ENCODE data around the gene N4BP2L1. TPM values are rescaled to one million over a fixed set of nuclear protein-coding genes. Genes with fewer than 3 reads are reported as not detected.

N4BP2L1 gene
- total RNA-seq, 2 donors from 2014 or later: 4.0 to 10.3 TPM

DNA sequence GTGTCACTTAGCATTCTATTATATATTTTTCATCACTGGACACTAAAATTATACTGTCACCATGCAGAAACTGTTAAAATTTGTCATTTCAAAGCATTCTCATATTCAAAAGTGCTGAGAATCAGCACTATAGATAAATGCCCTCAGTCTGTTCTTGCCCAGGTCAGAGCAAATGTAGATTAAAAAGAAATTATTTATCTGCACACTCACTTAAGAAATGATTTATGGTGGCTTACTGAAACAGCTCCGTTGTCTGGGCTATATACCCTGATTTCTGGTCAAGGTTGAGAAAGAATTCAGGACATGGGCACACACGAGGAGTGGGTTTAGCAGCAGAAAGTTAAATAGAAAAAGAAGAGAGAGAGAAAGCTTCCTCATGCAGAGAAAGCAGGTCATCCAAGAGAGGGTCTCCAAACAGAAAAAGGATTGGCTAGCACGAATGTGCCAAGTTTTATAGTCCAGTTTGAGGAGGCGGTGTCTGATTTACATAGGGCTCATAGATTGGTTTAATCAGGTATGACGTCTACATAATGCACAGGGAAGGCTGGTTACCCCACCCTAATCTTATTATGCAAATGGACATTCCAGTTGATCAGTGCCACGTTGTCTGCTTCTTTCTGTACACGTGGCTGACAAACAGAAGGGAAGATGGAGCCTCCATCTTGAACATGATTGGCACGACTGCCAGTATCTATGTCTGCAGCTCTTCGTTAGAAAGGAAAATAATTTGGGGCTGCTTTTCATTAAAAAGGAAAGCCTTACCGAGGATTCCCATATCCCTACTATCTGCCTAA, 47.3 kb upstream of the N4BP2L1 start:
- Mint-ChIP-seq H3K27ac (no peak overlapping the region), H3K9me3 (no peaks in the 10 kb centered on the region), H3K27me3 (ENCODE audit: insufficient read depth) (no peaks in the 10 kb centered on the region), H3K4me1 (peaks cover 10% of the 10 kb centered on the region), H3K36me3 (ENCODE audit: low read depth) (no peaks in the 10 kb centered on the region), H3K4me3 (no peak overlapping the region)
- no peak for DNase-seq
- Histone ChIP-seq H3K4me1 (ENCODE audit: control insufficient read depth, insufficient read depth, low read length) (peaks cover 7% of the 10 kb centered on the region), H3K9me3 (ENCODE audit: control insufficient read depth, low read length) (no peaks in the 10 kb centered on the region), H3K27me3 (ENCODE audit: control insufficient read depth, insufficient read depth, low read length, poor library complexity, severe bottlenecking) (no peaks in the 10 kb centered on the region), H3K36me3 (ENCODE audit: control insufficient read depth, insufficient read depth, low read length) (no peaks in the 10 kb centered on the region), H3K27ac (ENCODE audit: low read depth, low read length) (no peak overlapping the region), H3K9ac (ENCODE audit: extremely low read depth, low read length, poor library complexity, severe bottlenecking) (no peak overlapping the region), H3K4me3 (ENCODE audit: low read length) (no peak overlapping the region)
- TF ChIP-seq, protein P1, sequence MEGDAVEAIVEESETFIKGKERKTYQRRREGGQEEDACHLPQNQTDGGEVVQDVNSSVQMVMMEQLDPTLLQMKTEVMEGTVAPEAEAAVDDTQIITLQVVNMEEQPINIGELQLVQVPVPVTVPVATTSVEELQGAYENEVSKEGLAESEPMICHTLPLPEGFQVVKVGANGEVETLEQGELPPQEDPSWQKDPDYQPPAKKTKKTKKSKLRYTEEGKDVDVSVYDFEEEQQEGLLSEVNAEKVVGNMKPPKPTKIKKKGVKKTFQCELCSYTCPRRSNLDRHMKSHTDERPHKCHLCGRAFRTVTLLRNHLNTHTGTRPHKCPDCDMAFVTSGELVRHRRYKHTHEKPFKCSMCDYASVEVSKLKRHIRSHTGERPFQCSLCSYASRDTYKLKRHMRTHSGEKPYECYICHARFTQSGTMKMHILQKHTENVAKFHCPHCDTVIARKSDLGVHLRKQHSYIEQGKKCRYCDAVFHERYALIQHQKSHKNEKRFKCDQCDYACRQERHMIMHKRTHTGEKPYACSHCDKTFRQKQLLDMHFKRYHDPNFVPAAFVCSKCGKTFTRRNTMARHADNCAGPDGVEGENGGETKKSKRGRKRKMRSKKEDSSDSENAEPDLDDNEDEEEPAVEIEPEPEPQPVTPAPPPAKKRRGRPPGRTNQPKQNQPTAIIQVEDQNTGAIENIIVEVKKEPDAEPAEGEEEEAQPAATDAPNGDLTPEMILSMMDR (conservative IDR thresholded peaks at IDR 0.05): no peak
- 88 to 93% methylated on average over 8 to 9 of the region's 10 CpGs for WGBS, 2 experiments (ENCODE audit: insufficient coverage in 1 of 2, insufficient read length in 1 of 2)

DNA sequence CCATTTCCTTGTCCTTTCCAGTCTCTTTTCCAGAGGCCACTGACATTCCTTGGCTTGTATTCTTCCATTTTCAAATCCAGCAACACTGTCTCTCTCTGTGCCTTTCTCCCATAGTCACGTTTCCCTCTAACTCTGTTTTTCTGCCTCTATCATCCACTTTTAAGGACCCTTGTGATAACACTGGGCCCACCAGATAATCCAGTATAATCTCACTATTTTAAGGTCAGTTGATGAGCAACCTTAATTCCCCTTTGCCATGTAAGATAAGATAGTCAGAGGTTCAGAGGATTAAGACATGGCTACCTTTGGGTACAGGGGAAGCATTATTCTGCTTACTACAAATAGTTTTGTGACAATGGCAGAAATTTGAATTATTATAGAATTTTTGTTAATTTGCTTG, 45.7 kb upstream of the N4BP2L1 start:
- Histone ChIP-seq H3K4me3 (ENCODE audit: low read length) (no peak overlapping the region), H3K27ac (ENCODE audit: low read depth, low read length) (no peak overlapping the region), H3K9ac (ENCODE audit: extremely low read depth, low read length, poor library complexity, severe bottlenecking) (no peak overlapping the region), H3K27me3 (ENCODE audit: control insufficient read depth, insufficient read depth, low read length, poor library complexity, severe bottlenecking) (no peaks in the 10 kb centered on the region), H3K4me1 (ENCODE audit: control insufficient read depth, insufficient read depth, low read length) (peaks cover 7% of the 10 kb centered on the region), H3K9me3 (ENCODE audit: control insufficient read depth, low read length) (no peaks in the 10 kb centered on the region), H3K36me3 (ENCODE audit: control insufficient read depth, insufficient read depth, low read length) (no peaks in the 10 kb centered on the region)
- no peak for DNase-seq
- TF ChIP-seq, protein P1 (conservative IDR thresholded peaks at IDR 0.05): no peak
- Mint-ChIP-seq H3K27ac (no peak overlapping the region), H3K27me3 (ENCODE audit: insufficient read depth) (no peaks in the 10 kb centered on the region), H3K36me3 (ENCODE audit: low read depth) (no peaks in the 10 kb centered on the region), H3K4me1 (peaks cover 10% of the 10 kb centered on the region), H3K9me3 (no peaks in the 10 kb centered on the region), H3K4me3 (no peak overlapping the region)
- WGBS, 2 experiments (ENCODE audit: insufficient coverage in 1 of 2, insufficient read length in 1 of 2): 83 to 84% methylated on average over 1 of the region's 1 CpG

DNA sequence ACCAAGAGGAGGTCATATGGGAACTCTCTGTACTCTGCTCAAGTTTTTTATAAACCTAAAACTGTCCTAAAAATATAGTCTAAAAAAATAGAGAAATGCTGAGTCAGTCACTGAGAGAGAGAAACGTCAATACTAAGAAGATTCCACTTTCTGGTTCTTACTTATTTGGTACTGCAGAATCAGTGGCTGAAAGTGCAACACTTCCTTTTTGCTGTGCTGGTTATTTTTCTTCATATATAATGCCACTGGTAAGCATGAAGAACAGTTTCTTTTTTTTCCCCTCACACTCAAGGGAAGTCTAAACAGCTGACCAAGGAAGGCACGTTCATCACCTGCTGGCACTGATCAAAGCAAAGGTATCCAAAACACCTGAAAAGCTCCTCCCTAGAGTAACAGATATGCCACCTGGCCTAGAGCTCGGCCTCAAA, 44.3 kb upstream of the N4BP2L1 start:
- H3K9ac ChIP-seq (ENCODE audit: extremely low read depth, low read length, poor library complexity, severe bottlenecking): no peak overlapping the region
- no peaks in the 10 kb centered on the region for H3K36me3 ChIP-seq (ENCODE audit: control insufficient read depth, insufficient read depth, low read length)
- H3K27ac ChIP-seq (ENCODE audit: low read depth, low read length): no peak overlapping the region
- Mint-ChIP-seq H3K27ac (no peak overlapping the region), H3K36me3 (ENCODE audit: low read depth) (no peaks in the 10 kb centered on the region), H3K27me3 (ENCODE audit: insufficient read depth) (no peaks in the 10 kb centered on the region), H3K9me3 (no peaks in the 10 kb centered on the region), H3K4me3 (no peak overlapping the region), H3K4me1 (peaks cover 10% of the 10 kb centered on the region)
- no peak for DNase-seq
- H3K9me3 ChIP-seq (ENCODE audit: control insufficient read depth, low read length): no peaks in the 10 kb centered on the region
- H3K27me3 ChIP-seq (ENCODE audit: control insufficient read depth, insufficient read depth, low read length, poor library complexity, severe bottlenecking): no peaks in the 10 kb centered on the region
- H3K4me3 ChIP-seq (ENCODE audit: low read length): no peak overlapping the region
- H3K4me1 ChIP-seq (ENCODE audit: control insufficient read depth, insufficient read depth, low read length): peaks cover 7% of the 10 kb centered on the region
- 80 to 84% methylated on average over 3 of the region's 3 CpGs for WGBS, 2 experiments (ENCODE audit: insufficient coverage in 1 of 2, insufficient read length in 1 of 2)
- TF ChIP-seq, protein P1 (conservative IDR thresholded peaks at IDR 0.05): no peak

All from endodermal cell (in vitro differentiated cells).